Activated effector memory CD4-positive, alpha-beta T cell treated with Interleukin-2 at 50 U/mL for 16 hours (primary cell): Measurements from ENCODE around the gene FGF7.
"Not testable (repeated sequence)": the region's sequence is repeated elsewhere in the genome, so short reads cannot be mapped to it uniquely, and the experiment has no call there.

Source experiments
- DNase-seq: peaks from one replicate; pipeline ENCODE4 v3.0.0-alpha.2; 2020

The FGF7 gene

DNA sequence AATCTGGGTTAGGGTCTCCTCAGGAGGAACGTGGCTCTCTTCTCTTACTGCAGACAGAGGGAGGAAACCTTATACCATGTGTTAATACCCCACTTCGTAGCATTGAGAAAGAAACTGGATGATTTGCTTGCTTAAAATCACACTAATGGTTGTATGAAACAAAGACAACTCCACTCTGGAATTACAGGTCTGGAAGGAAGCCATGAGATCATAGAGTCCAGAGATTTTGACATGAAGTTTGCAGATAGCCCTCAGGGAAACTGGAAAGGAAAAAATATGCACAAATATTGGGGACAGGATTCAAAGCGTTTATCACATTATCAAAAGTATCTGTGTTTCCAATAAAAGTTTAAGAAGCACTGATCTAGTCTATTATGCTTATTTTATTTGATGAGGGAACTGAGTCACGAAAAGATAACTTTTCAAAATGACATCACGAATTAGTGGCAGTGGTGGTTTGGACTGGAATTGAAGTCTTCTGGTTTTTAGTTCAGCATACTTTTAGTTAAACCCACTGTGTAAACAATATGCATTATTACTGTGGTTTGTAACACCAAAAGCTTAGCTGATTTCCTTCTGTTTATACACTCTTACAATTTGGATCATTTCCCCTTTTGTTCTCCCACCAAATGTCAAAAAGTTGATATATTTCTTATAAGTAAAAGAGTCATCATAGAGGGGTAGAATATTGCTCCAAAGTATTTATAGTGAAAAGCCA, 16.8 kb downstream of the FGF7 start:
- no peak for DNase-seq

DNA sequence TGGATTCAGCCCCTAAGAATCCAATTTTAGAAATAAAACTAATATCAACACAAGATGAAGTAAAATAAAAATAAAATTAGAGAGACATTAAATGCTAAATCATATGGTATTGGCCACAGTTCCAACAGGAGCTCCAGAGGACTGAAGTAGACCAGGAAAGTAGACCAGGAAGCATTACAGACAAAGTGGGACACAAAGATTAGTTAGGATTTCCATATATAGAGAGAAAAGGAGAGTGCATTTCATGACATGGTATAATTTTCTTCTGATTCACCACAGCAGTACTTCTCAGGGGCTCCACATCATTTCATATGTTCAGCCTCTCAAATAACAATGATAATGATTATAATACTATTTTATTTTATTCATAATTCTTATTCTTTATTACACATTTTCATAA, 18.3 kb downstream of the FGF7 start:
- no peak for DNase-seq

DNA sequence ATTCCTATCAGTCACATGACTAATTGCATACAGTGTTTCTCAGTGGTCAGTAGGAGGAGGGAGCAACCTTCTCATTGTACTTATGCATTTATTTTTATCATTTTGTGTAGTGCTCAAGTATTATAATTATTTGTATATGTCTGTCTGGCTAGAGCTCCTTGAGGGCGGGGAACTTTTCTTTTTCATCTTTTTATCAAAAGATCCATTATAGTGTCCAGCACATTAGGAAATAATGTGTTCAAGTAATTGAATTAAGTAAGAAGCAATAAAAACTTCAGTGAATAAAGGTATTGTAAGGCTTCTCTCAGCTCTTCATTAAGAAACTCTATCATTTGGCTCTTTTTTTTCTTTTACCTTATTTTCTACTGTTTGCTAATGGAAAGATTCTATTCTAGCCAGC, 18.8 kb downstream of the FGF7 start:
- no peak for DNase-seq

DNA sequence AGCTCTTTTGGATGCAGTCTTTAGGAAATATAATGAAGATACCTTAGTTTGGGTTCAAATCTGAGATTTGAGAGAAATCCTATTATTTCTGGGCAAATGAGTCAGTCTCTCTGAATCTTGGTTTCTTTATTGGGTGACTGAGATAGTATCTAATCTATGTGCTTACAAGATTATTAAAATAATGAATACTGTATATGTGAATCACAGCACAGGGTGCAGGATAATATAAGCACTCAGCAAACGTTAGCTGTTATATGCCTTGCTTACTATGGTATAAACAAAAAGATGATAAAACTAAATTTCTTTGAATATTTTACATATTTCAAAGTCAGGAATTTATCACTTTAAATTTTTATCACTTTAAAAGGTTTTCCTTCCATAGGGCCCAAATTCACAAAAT, 29.6 kb downstream of the FGF7 start:
- DNase-seq = no peak

DNA sequence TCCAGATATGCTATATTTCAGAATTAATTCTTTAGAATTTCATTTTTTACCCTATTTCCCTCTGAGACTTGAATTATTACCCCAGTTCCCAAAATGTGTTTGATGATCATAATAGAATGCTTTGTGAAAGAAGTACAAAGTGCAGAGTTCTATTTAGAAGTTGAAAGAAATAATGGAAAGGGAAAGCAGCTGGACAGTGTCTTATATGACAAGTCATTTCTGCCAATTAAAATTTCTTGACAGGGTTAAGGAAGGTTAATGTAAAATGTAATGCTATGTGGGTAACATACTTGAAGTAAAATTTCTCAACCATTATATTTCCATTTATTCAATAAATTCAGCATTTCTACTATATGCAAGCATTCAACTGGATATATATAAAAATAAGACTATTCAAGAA, 33.1 kb downstream of the FGF7 start:
- no peak for DNase-seq

DNA sequence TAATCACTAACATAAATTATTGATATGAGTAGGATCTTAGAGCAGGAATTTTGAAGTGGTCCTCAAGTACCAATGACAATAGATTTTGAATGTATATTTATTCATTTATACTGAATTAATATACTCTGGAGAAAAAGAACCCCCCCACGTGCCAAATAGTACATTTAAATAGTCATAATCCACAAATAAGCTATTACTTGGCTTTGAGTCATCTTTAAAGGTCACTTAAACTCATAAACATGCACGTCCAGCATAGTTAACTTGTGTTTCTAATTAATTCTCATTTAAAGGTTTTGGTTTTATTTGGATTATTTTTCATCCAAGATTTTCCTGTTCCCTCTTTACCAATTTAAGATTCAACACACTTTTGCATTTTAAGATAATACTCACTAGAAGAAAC, 35.1 kb downstream of the FGF7 start:
- no peak for DNase-seq

DNA sequence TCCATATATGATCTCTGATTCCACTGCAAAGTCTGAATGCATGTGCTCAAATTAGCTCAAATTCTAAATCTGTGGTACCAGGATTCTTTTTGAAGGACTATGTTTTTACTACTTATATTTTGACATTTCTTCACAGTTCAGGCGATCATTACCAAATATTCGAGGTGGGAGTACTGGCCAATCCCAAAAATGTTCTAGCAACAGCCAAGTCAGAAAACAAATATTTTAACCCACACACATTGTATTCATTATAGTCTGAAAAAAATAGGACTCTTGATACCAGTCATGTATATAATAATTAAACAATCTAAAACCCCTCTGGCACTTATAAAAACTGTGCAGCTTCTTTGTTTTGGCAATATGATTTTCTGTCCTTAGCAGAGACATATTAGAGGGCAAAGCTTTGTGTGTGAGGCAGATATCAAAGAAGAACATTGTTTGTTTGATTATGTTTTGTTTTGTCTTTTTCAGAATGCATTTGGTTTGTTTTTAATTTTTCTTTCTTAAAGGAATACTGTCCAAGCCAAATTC, 37.4 kb downstream of the FGF7 start:
- no peak for DNase-seq

DNA sequence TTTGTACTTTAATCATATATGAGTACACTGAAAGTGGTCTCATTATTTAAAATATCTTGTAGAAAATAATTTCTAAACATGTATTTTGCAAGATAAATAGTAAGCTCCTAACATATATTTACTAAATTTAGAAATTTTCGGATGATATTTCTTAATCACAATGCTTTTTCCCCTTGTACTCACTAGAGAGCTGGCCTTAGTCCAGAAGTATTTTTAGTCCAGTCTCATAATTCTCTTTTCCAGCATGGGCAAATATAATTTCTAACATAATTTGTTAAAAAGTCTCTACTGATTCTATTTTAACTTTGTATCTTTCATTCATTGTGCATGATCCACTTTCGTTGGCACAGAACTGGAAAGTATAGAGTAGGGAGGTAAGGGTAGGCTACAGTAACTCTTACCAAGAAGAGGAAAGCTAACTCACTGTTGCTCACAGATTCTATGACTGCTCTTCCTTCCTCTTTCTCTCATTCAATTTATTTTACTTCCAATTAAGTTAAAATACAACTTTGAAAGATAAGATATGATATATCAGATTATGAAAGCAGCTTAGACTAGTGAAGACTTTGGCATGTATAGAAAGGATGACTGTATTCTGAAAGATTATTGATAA, 39.3 kb downstream of the FGF7 start:
- DNase-seq = no peak

DNA sequence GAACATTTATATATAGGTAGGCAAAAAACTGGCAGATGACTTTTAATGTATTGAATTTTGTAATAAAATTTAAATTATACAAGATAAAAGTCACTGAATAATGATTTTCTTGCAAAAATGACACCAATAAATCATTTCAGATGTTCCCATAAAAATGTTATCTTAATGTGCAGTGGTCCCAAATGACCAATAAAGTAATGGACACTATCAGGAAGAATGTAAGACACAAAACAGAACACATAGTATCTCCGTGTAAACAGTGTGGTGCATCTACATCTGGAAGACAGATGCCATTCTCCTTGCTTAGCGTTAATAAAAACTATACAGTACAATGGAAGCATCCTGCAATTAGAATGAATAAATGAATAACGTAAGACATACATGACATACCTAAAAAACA, 41.5 kb downstream of the FGF7 start:
- no peak for DNase-seq

DNA sequence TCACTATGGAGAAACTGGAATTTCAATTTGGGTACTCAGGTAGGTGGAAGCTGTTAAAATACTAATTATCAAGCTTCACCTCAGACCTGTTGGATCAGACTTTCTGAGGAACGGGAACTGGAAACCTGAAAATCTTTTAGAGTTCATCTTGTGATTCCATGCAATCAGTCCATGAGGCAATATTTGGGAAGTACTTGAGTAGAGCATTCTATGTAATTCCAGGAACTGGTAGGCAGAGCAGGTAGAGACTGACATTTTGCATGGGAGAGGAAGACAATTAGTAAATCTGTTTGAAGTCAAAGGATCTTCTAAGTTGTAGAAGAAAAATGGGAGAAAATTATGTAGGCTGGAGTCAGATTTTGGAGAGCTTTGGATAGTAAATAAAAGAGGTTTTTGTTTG, 43.1 kb downstream of the FGF7 start:
- no peak for DNase-seq

DNA sequence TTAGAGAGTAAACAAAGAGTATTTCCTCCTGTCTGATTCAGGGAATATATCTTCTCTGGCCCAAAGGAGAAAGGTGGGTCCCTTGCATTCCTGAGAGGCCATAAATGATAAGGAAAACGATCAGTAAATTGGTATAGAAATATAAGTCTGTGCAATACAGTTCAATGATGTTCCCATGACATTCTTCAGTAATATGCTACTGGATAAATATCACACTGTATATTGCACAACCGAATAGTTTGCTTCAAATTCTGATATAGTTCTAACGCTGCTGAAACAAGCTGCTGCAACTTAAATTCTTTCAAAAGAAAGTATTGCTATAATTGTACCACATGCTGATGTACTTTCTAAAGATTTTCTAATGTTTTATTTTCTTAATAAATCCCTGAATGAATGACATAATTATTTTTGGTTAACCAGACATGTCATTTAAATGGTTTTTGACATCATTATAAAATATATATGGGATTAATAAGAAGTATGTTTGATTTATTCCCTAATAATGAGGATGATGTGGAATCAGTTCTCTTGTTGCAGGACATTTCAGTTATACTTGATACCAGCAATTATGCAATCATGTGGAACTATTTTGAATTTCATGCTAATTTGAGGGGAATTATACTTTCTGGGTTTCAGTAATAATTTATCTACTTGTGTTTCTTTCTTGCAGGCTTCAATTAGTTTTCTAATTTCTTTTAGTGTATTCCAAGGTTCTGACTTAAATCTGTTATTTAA, 44.9 kb downstream of the FGF7 start:
- DNase-seq = no peak

DNA sequence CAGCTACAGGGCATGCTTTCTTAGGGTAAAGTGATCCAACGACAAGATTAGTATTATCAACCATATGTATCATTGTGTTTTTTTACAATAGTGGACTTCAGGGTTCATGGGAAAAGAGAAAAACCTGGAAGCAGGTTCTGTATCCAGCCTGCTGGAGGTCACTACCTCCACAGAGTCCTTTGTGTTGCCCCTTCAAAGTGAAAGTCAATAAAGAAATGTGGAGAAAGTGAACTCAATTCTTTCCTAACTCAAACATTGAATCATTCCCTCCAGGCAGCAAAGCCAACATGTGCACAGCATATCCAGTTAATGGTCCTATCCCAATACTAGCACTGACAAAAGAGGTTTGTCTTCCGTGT, 45.4 kb downstream of the FGF7 start:
- no peak for DNase-seq

DNA sequence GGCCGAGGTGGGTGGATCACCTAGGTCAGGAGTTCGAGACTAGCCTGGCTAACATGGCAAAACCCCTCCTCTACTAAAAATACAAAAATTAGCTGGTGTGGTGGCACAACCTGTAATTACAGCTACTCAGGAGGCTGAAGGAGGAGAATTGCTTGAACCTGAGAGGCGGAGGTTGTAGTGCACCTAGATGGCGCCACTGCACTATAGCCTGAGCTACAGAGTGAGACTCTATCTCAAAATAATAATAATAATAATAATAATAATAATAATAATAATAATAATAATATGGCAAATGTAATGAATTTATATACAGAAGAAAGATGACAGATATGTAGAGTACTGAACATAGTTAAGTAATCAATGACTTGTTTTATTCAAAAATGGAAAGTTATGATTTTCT, 48.2 kb downstream of the FGF7 start:
- DNase-seq = not testable (repeated sequence)

DNA sequence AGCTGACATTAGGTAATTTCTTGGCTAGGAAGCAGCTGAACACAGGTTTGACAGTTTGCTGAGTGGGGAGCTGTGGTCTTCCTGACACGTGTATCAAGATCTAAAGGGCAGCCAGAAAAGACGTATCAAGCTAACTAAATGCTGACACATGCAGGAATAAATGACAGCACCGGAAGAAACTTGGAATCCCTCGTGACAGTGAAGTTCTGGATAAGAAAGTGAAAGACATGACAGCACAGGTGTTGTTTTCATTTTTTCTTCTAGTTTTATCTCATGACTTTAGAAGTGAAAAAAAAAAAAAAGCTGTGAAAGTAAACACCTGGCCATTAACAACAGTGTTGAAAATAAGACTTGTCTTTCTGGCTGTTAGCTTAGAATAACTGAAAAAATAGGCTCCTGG, 48.7 kb downstream of the FGF7 start:
- DNase-seq = no peak

DNA sequence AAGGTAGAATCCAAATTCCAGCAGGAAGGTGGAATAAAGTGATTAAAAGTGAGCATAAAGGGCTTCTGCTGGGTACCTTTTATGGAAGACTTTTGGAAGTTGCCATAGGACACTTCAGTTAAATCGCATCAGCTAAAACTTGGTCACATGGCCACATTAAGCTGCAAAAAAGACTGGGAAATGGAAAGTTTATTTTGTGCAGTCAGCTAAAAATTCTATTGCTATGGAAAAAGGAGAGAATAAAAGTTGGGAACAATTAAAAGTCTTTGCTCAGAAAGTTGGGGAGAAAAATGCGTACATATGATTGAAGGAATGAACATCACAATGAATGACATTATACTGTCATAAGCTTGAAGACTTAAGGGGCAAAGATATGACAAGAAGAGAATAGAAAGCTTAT, 49.3 kb downstream of the FGF7 start:
- no peak for DNase-seq

DNA sequence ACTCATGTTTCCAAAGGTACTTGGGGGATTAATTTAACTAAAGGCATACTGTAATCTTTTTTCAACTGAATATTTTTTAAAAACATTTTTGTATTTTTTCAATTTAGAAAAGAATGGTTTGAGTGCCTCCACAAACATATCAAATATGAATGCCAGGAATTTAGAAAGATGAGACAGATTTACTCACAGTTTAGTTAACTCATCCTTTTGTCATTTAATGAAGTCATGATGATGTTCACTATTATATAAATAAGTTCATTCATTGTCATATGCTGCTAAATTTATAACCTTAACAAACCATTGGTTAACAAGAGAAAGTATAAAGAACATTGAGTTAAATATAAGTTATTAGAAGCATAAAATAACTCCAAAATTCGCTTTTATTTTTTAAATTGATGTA, 50.0 kb downstream of the FGF7 start:
- DNase-seq = no peak

DNA sequence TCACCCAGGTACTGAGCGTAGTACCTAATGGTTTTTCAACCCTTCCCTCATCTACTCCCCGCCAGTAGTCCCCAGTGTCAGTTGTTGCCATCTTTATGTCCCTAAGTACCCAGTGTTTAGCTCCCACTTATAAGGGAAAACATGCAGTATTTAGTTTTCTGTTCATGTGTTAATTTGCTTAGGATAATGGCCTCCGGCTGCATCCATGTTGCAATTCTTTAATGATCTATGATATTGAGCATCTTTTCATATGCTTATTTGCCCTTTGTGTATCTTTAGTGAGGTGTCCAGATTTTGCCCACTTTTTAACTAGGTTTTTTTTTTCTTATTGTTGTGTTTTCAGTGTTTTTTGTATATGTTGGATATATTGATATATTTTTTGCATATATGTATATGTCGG, 55.0 kb downstream of the FGF7 start:
- not testable (repeated sequence) for DNase-seq

DNA sequence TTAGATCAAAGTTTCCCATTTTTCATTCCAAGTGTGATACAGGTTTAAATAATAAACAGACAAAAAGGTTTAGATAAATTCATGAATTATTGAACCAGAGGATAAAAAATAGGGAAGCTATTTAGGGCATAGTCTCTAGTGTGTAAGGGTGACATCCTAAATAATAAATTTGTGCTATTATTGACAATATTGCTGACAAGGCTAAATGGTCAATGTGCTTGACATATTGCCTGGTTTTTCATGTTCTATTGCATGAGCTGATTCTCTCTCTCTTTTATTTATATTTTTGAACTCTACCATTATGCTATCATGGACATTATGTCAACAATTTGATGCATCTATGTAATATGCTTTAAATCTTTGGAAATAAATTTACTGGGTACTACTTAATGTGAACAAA, 55.9 kb downstream of the FGF7 start:
- DNase-seq = not testable (repeated sequence)

DNA sequence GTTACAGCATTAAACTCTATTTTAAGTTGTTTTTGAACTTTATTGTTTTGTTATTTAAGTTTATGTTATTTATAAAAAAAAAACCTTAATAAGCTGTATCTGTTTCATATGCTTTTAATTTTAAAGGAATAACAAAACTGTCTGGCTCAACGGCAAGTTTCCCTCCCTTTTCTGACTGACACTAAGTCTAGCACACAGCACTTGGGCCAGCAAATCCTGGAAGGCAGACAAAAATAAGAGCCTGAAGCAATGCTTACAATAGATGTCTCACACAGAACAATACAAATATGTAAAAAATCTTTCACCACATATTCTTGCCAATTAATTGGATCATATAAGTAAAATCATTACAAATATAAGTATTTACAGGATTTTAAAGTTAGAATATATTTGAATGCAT, 62.4 kb downstream of the FGF7 start:
- not testable (repeated sequence) for DNase-seq

DNA sequence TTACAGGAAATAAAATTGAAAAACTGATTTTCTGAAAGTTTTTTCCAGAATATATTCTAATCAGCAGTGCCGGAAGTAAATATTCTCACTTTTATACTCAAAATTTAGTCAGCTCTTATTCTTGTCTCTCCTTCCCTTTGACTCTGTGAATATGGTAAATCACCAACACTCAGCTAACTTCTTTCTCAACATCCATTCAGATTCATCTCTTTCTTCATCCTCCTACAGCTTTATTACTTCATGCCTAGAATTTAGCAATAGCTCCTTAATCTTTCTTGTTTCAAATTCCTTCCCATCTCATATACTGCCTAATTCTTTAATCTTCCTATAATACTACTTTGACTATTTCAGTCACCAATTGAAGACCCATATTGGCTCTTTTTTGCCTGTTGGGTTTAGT, 67.9 kb downstream of the FGF7 start:
- DNase-seq = no peak

DNA sequence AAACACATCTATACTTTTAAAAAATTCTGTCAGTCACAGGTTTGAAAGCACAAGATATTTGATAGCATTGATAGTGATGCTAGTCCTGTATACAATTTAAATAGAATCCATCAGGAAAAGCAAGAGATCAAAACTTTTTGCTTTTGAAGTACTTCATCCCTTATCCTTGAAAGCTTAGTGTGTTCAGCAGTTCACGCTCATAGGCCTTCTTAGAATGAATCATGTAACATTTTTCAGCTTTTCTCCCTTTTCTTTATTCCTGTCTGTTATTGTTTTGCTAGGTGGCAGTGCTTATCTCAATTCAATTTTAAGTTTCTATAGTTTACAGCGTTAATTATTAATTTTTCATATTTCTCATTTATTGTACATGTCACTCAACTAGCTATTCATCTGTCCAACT, 69.1 kb downstream of the FGF7 start:
- DNase-seq = no peak

DNA sequence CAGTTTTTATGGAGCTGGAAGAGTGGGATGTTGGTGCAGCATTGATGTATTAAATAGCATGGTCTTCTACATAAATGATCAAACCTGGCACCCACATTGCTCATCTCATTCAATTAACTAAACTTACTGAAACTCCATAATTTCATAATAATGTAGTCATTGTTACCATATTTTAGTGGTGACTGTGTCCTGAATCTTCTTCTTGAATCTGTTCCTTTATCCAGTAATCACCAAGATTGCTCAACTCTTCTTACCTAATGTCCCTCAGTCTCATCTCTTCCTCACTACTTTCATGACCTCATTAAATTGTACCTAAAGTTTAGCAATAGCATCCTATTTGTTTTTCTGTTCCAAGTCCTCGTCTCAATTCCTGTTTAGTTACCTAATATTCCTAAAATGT, 69.8 kb downstream of the FGF7 start:
- DNase-seq = no peak

DNA sequence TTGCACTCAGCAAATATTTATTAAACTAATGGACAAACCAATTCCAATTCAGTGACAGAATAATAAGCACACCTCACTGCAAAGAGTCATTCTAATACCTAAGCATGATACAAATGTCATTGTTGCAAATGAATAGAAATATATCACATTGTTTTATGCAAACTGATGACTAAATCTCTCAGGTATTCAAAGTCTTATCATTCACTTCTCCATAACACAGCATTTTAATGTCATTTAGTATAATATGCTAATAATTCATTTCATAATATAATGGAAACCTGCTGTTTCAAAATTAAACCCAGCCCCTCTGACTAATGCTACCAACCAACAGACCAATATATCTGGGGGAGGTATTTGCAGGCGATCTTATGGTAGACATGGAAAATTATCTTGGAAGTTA, 71.8 kb downstream of the FGF7 start:
- no peak for DNase-seq
